H1 (cell line): Measurements from ENCODE around the gene TUBD1. TPM values are rescaled to one million over a fixed set of nuclear protein-coding genes. Genes with fewer than 3 reads are reported as not detected.

Experiments used
- CHD7 ChIP-seq: fragments of 300-600 bp; sonication (generic); IDR thresholded peaks from 2 replicates; pipeline ENCODE4 v1.7.1; 2012; ENCODE audit warnings: low read length, moderate library complexity, mild to moderate bottlenecking, inconsistent platforms; ENCODE audit not compliant: insufficient replicate concordance
- polyA plus RNA-seq, 7 experiments: library from polyadenylated mRNA; depleted of rRNA in 3 of 7; stranded (reverse) in 5 of 7; unstranded in 2 of 7; fragments of >200 nt in 5 of 7; fragments of 200-250 nt in 2 of 7; gene quantifications; 1 replicate in 5 of 7; 2 replicates in 1 of 7; 4 replicates in 1 of 7; pipeline versions ENCODE4 v1.2.1 to v1.2.3, GENCODE V29; 2011 to 2013; ENCODE audit warnings: missing spikeins in 2 of 7, mixed read lengths in 2 of 7
- total RNA-seq: library from RNA; stranded (reverse); fragmentation: NEBNext Ultra II Directional; extraction: Animal tissue kit (Norgen Biotek cat#: 25700); gene quantifications from 2 replicates; pipeline ENCODE4 v1.2.1, GENCODE V29; 2021

The TUBD1 gene
- total and polyA plus RNA-seq, 2 of the 8 experiments (the other 6 are each of a cell fraction or from before 2014, with no cell fraction given) = 9.1 to 17.5 TPM

DNA sequence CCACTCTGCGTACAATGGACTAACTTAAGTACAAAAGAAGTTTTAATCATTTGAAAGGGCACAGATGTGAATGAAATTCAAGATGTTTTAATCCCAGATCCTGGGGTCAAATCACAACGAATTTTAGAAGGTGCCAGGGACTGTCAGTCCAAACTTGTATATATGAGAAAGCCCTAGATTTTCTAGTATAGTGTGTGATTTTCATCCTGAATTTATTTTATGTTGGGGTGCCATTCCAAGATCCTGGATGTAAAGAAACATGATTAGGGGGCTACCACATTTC is 64.3 kb downstream of the TUBD1 start (continued):
- no peak for TF ChIP-seq CHD7
